ENCODE measurements around the gene REN. TPM values are rescaled to one million over a fixed set of nuclear protein-coding genes. Genes with fewer than 3 reads are reported as not detected.
A peak's percentile ranks its signal among the peaks of the same experiment; 100 is the strongest.

Gene REN
- total RNA-seq = not detected

DNA sequence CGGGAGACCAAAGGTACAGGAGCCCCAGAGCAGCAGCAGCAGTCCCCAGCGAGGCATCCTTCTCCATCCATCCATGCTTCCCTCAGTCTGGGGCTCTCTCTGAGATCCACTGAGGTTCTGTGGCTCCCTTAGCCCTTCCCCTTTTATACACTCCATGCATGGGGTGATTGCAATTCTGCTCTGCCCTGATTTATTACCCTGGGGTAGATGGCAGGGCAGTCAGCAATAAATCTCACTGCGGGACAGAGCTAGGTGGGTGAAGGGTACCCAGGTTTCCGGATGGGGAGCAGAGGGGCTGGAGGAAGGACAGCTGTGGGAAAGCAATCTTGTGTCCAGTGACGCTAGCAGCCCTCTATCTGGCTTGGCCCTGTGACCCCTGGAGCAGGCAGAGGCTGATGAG lies at the start of gene REN:
TSS of gene REN (minus strand) at position 119 of the 400 bp plus-strand sequence. CDS start at position 75, 44 bp downstream.
- DNase-seq = no peak

DNA sequence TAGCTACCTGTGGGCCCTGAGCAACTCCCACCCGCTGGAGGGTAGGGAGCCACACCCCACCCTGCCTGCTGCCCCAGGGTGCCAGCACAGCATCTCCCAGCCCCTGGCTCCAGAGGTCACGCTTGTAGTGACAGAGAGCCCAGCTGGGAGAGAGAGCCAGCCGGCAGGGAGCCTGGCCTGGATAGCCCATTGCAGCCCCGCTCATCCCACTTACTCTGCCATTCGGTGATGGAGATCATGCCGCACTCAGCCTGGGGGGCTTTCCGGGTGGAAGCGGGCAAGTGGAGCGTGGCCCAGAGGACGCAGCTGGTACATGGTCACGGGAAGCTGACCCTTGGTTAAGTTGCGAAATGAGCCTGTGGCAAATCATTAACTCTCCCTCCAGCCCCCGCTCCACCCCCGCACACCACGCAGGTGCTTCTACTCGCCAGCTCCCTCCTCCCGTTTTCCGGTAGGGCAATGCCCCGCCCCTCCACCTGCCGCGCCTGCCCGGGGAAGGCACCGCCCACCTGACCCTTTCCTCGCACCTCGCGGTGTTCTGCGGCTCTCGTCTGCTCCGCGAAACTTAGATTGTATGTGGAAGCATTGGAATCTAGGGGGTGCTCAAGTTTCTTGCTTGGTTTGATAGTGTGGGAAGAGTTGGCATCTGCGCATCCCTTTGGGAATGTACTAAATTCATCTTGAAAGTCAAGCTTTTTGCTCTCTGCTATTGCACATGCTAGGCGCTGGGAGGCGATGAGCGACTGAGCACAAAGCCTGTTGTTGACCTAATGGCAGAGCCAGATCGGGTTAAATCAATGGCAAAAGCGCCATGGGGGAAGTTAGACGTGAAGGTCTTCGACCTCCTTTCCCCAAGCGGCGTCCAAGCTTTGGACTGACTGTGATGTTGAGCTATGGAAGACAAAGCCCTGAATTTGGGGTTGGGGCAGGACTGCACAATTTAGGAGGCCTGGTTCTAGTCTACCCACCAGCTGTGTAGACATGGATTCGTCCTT lies 47.8 kb upstream of the REN start, which contains the start of gene GOLT1A:
TSS of gene GOLT1A (minus strand) at position 321 of the 995 bp plus-strand sequence. CDS start at position 239, 82 bp downstream.
- peak; percentile 46 for DNase-seq

GRCh38 chr1:204212715-204213114 lies 46.6 kb upstream of the REN start:
- DNase-seq = no peak

- DNase-seq = no peak
Measured at GRCh38 chr1:204211046-204211445, 44.9 kb upstream of the REN start.

GRCh38 chr1:204207136-204207616 lies 41.0 kb upstream of the REN start:
- peak; percentile 23 for DNase-seq

DNA sequence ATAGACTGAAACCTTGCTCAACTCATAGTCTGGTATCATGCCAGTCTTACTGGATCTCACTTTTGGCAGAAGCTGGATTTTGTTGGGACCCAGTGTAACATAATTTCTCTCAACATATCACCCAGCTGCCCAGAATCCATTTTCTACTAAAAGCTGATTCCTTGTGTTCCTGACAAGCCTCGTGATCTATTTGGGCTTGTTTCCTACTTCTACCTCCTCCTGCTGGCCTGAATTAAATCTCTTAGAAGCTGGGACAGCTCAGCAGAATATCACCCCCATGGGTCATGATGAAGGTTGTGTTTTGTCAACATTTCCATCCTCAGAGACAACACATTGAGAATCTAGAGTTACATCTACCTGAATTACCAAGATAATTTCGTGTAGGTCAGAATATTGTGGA lies 40.0 kb upstream of the REN start:
- no peak for DNase-seq

GRCh38 chr1:204205486-204205885 lies 39.3 kb upstream of the REN start:
- DNase-seq = no peak

DNA sequence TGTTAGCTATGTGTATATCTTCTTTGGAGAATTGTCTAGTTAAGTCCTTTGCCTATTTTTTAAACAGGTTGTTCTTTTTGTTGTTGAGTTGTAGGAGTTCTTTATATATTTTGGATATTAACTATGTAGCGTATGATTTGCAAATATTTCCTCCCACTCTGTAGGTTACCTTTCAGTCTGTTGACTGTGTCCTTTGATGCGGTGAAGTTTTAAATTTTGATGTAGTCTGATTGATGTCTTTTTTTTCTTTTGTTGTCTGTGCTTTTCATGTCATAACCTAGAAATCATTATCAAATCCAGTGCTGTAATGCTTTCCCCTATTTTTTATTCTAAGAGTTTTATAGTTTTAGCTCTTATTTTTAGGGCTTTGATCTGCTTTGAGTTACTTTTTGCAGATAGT lies 38.8 kb upstream of the REN start:
- DNase-seq = no peak

DNA sequence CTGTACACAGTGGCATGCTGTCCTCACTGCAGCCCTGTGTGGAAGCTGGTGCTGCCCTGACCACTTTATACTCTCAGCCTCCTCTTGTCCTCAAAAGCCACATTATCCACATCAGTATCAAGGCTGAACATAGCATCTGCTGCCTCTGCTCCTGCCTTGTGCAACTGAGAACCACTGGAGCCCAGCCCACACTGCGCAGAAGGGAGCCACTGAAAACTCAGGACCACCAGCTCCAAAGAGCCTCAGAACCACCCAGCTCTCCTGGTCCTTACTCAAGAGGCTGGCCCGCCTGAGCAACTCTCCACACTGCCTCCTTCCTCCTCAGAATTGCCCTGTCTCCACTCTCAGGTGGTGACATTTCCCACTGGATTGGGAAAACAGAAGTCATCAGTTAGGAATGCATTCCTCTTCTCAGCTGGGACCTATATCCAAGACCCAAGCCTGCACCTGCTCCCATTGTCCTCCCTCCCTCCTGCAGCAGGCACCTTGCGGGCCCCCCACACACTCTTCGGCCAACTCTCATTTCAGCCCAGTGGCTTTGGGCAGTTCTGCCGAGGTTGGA lies 37.1 kb upstream of the REN start:
- DNase-seq = no peak

GRCh38 chr1:204202481-204202880 lies 36.3 kb upstream of the REN start:
- no peak for DNase-seq

DNA sequence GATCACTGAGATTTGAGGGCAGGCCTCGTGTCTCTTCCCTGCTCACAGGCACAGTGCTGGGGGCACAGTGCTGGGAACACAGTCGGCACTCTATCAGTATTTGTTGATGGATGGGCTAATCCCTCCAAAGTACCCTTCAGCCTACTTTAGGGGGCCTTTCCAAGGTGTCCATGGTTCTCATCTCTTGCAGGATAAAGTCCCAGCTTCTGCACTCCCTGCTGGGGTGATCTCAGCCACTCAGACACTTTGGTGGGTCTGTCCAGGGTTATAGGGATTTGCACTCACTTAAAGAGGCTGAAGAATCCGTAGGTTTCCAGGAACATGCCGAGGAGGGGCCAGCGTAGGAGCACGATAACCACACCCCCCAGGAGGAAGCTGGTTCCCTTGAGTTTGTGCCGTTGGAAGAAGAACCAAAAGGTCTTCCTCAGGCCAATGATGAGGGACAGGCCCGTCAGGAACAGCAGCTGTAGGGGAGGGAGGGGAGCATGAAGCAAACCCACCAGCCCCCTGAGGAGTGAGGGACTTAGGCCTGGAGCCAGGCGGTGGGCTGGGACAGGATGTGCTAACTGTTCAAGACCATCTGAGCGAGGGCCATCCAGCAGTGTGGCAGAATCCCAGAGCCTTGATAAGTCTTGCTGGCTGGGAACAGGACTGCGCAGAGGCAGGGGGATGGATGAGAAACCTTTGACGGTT lies 35.4 kb upstream of the REN start:
- DNase-seq = no peak

DNA sequence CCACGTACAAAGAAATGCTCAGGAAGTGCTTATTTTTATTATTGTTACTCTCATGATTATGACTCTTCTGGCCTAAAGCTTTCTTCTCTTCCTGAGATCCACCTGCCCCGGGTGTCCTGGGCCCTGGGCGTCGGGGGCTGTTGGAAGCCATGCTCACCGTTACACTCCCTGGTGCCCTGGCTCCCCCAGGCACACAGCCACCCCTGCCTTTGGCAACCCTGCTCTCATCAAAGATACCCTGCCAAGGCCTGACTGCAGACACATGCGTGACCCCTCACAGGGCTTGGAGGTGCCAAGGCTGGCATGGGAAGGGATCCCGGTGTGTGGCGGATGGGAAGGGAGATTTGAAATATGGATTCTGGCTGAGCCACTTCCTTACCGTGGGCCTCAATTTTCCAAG lies 33.4 kb upstream of the REN start:
- no peak for DNase-seq

DNA sequence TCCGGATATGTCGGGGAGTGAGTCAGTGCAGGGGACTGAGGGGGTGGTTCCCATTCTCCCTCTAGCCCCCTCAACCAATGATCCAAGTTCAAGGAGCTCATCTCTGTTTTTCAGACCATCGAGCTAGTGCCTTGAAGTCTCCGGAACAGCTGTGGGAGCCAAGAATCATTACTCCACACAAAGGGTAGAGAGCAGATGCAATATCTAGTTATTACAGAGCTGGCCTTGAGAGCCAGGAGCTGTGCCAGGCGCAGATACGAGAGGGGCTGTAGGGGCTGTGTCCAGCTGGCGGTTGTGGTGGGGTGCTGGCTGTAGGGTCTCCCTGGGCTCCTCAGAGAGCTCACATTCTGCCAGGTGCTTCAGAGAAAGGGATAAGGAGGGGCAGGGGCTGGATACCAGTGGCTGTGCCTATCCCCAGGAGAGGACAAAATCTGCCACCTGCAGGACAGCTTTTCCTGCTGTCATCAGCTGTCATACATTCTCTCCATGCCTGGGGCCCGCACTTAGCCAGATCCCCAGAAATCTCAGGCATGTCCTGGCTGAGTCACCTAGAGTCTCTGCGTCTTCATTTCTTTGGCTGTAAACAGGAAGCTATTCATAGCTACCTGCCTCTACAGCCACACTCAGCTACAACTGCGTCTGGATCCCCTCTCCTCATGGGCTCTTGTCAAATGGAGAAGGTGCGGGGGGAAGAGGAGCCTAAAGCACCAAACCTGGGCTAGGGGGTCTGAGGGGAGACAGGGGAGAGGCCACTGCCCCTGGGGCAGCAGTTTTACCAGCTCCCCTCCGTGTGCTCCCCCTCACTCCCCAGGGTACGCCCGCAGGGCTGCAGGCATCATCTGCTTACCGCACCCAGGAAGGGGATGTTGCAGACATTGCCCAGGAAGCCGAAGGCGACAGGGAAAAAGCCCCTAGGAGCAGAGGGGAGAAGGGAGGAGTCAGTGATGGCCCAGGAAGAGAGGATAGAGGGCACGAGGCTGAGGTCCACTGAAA lies 32.5 kb upstream of the REN start:
- DNase-seq = no peak

- DNase-seq = no peak
Measured at GRCh38 chr1:204197068-204197467, 30.9 kb upstream of the REN start.

- no peak for DNase-seq
Measured at GRCh38 chr1:204196068-204196795, 30.1 kb upstream of the REN start, which contains the start of gene KISS1. Gene KISS1 (minus strand): TSS chr1:204196491. CDS start chr1:204192876, 3,615 bp downstream.

- no peak for DNase-seq
Measured at GRCh38 chr1:204194771-204195170, 28.6 kb upstream of the REN start.

GRCh38 chr1:204194080-204194479 lies 27.9 kb upstream of the REN start:
- no peak for DNase-seq

- no peak for DNase-seq
Measured at GRCh38 chr1:204192589-204193352, 26.6 kb upstream of the REN start.

DNA sequence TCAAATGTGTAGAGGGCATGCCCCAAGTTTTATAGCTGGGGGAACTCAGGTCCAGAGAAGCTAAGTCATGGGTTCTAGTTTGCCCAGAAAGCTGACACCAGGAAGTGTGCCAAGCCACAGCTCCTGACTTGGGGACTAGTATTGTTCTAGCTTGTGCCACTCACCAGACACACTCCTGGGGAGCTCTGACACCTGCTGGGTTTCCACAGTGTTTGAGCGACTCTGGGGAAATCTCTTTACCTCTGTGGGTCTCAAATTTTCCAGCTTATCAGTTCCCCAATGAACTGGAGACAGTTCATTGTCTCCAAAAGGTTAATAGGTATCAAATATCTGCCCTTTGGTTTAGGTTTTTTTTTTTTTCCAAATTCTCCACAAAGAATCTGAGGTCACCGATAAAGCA lies 25.9 kb upstream of the REN start:
- DNase-seq = no peak

- DNase-seq = no peak
Measured at GRCh38 chr1:204191456-204191855, 25.3 kb upstream of the REN start.
